Lower lobe of right lung (tissue), 2 donors: ENCODE results near the gene AMELY. TPM values are rescaled to one million over a fixed set of nuclear protein-coding genes. Genes with fewer than 3 reads are reported as not detected.
"Not testable (repeated sequence)": the region's sequence is repeated elsewhere in the genome, so short reads cannot be mapped to it uniquely, and the experiment has no call there.

Experiments used
- ATAC-seq, 2 donors: fragments of 200-7000 bp; cut with Tn5 transposase; one replicate each; pipeline ENCODE4 v1.9.1; 2020 to 2022; ENCODE audit warnings: mild to moderate bottlenecking in 2 of 2, moderate library complexity in 2 of 2
- DNase-seq: peaks from one replicate; pipeline ENCODE4 v3.0.0-alpha.2; 2020
- H3K27ac ChIP-seq: fragments of 200-600 bp; one replicate; pipeline ENCODE4 v1.8.0; 2022
- H3K27me3 ChIP-seq: fragments of 200-600 bp; one replicate; pipeline ENCODE4 v1.8.0; 2022; ENCODE audit warnings: low read depth
- H3K36me3 ChIP-seq: fragments of 200-600 bp; one replicate; pipeline ENCODE4 v1.8.0; 2022; ENCODE audit warnings: mild to moderate bottlenecking
- H3K4me1 ChIP-seq: fragments of 200-600 bp; one replicate; pipeline ENCODE4 v1.8.0; 2022
- H3K4me3 ChIP-seq: fragments of 200-600 bp; one replicate; pipeline ENCODE4 v1.8.0; 2022; ENCODE audit warnings: mild to moderate bottlenecking
- H3K9me3 ChIP-seq: fragments of 200-600 bp; one replicate; pipeline ENCODE4 v1.8.0; 2022
- intact Hi-C: fragments of 100-400 bp; cut with DNase I; formaldehyde crosslinking; loops from one replicate; pipeline ENCODE4 v1.11.0; 2022
- total RNA-seq: library from RNA; stranded (reverse); fragmentation: NEBNext Ultra II Directional; extraction: Animal tissue kit (Norgen Biotek cat#: 25700); gene quantifications from one replicate; pipeline ENCODE4 v1.2.1, GENCODE V29; 2021
- TF ChIP-seq, protein P1 (sequence below): fragments of 200-600 bp; IDR thresholded peaks from one replicate; pipeline ENCODE4 v1.8.0; 2022; ENCODE audit warnings: antibody characterized with exemption, mild to moderate bottlenecking
- donor health status: DM: no; HTN: yes; CAD: no; lungs with severe emphysema.

AMELY gene
- total RNA-seq, 1 donor from 2014 or later: not detected

DNA sequence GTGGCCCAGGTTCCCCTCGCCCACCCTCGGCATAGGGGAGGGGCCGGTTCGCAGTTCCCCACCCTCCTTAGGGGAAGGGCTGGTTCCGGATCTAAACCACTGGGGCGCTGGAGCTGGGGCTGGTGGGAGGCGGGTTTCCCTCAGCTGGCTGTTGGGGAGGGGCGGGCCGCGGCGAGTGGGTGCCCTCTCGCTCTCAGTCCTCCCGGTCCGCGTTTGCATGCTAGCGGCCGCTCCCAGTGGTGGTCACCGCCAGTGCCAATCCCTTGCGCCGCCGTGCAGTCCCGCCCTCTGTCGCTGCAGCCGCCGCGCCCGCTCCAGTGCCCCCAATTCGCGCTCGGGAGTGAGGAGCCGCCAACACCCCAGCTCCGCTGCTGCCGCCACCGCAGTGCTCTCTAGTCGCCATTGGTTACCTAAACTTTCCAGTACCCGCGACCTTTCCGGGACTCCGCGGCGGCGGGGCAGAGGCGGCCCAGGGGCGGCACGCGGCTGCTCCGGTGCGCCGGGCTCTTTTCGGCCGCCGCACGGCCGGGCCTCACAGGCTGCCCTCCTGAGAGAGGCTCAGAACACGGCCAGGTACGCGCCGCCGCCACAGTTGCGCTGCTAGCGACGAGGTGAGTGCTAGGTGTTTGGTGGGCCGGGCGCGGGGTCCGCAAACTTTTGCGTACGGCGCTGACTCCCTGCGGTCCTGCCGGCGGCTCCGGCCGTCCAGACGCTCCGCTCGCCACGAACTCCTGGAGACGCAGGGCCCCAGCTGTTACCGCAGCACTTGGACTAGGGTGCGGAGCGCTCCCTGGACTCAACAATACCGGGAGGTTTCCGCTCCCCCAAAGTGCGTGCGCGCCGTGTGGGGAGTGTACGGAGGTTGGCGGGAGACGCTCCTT lies 940 bp downstream of the AMELY start, which contains the start of gene TBL1Y:
Gene TBL1Y, plus strand, starts transcription at position 326 of the 881 bp plus-strand sequence. CDS start 114,388 bp downstream, outside the sequence.
- peaks cover 8% of the 10 kb centered on the region for H3K27me3 ChIP-seq
- intact Hi-C loops: no loop called here
- H3K4me1 ChIP-seq: peaks cover 4% of the 10 kb centered on the region
- TF ChIP-seq, protein P1, sequence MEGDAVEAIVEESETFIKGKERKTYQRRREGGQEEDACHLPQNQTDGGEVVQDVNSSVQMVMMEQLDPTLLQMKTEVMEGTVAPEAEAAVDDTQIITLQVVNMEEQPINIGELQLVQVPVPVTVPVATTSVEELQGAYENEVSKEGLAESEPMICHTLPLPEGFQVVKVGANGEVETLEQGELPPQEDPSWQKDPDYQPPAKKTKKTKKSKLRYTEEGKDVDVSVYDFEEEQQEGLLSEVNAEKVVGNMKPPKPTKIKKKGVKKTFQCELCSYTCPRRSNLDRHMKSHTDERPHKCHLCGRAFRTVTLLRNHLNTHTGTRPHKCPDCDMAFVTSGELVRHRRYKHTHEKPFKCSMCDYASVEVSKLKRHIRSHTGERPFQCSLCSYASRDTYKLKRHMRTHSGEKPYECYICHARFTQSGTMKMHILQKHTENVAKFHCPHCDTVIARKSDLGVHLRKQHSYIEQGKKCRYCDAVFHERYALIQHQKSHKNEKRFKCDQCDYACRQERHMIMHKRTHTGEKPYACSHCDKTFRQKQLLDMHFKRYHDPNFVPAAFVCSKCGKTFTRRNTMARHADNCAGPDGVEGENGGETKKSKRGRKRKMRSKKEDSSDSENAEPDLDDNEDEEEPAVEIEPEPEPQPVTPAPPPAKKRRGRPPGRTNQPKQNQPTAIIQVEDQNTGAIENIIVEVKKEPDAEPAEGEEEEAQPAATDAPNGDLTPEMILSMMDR: no peak
- ATAC-seq (peak in 1 of 2 donors; percentile 90), DNase-seq (peak; percentile 62)
- no peaks in the 10 kb centered on the region for H3K9me3 ChIP-seq
- H3K36me3 ChIP-seq: no peaks in the 10 kb centered on the region
- H3K4me3 ChIP-seq: peak within 1 kb of the TSS; percentile 48
- no peak within 1 kb of the TSS for H3K27ac ChIP-seq

DNA sequence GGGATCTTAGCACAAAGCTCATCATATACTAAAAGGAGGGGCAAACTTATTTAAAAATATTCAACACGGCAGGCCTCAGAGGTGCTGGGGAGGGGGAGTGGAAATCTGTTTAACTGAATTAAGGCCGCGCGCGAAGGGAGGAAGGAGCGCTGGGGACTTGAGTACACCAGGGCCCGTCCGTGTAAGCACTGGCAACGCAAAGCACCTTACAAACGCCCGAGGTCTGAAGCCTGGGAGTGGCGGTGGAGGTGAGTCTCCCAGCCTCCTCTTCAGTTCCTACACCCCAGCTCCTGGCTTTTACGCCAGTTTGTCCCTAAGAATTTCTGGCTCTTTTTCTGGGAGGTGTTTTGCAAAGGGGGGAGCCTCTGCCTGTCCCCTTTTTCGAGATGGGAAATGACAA lies 1.7 kb downstream of the AMELY start:
- Histone ChIP-seq H3K4me1 (peaks cover 4% of the 10 kb centered on the region), H3K36me3 (no peaks in the 10 kb centered on the region), H3K27ac (no peak overlapping the region), H3K27me3 (peaks cover 8% of the 10 kb centered on the region), H3K9me3 (no peaks in the 10 kb centered on the region), H3K4me3 (peak overlapping the region; percentile 48)
- TF ChIP-seq, protein P1: no peak
- intact Hi-C loops: no loop called here
- DNase-seq (no peak), ATAC-seq (peak in 1 of 2 donors; percentile 62)

DNA sequence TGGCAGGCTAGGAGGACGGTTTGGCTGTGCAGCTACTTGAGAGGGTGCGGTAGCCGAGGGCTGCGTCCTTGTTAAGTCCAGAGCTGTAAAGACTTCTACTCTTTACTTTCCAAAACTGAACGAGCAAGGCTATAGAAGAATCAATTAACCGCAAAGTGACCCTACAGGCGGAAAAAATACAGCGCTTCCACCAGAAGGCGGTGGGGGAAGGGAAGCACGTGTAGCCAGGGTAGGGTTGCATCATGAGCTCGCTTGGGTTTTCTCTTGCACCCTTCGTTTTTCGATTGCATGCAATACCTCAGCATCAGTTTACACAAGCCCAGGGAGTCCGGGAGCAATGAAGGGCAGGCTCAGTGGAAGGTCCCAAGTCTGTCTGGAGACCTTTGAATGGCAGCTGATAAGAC lies 2.4 kb downstream of the AMELY start:
- TF ChIP-seq, protein P1: no peak
- H3K36me3 ChIP-seq: no peaks in the 10 kb centered on the region
- DNase-seq (no peak), ATAC-seq (no peak)
- H3K9me3 ChIP-seq: no peaks in the 10 kb centered on the region
- H3K27me3 ChIP-seq: peaks cover 8% of the 10 kb centered on the region
- intact Hi-C loops: no loop called here
- no peak overlapping the region for H3K4me3 ChIP-seq
- H3K27ac ChIP-seq: no peak overlapping the region
- peaks cover 4% of the 10 kb centered on the region for H3K4me1 ChIP-seq

DNA sequence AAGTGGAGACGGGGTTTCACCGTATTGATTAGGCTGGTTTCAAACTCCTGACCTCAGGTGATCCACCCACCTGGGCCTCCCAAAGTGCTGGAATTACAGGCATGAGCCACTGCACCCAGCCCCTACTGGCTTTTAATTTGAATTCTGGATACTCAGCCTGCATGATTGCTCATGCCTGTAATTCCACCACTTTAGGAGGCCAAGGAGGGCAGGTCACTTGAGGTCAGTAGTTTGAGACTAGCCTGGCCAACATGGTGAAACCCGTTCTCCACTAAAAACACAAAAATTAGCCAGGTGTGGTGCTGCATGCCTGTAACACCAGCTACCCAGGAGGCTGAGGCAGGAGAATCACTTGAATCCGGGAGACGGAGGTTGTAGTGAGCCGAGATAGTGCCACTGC lies 3.5 kb downstream of the AMELY start:
- H3K27ac ChIP-seq, H3K9me3 ChIP-seq, H3K4me1 ChIP-seq, H3K4me3 ChIP-seq, H3K36me3 ChIP-seq, H3K27me3 ChIP-seq, ATAC-seq, DNase-seq, intact Hi-C loops: not testable (repeated sequence)

DNA sequence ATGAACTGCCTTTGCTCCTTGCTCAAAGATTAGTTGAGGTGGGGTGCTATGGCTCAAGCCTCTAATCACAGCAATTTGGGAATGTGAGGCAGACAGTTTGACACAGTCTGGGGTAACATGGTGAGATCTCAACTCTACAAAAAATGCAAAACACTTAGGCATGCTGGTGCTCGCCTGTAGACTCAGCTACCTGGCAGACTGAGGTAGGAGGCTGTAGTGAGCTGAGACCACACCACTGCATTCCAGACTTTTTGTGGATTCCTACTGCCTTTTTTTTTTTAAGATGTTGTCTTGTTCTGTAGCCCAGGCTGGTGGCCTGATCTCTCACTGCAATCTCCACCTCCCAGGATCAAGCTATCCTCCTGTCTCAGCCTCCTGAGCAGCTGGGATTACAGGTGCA lies 4.0 kb downstream of the AMELY start:
- Histone ChIP-seq H3K4me3 (no peak overlapping the region), H3K27ac (no peak overlapping the region), H3K36me3 (no peaks in the 10 kb centered on the region), H3K4me1 (peaks cover 4% of the 10 kb centered on the region), H3K27me3 (peaks cover 8% of the 10 kb centered on the region), H3K9me3 (no peaks in the 10 kb centered on the region)
- TF ChIP-seq, protein P1: no peak
- ATAC-seq: no peak
- intact Hi-C loops: no loop called here
- DNase-seq: no peak

DNA sequence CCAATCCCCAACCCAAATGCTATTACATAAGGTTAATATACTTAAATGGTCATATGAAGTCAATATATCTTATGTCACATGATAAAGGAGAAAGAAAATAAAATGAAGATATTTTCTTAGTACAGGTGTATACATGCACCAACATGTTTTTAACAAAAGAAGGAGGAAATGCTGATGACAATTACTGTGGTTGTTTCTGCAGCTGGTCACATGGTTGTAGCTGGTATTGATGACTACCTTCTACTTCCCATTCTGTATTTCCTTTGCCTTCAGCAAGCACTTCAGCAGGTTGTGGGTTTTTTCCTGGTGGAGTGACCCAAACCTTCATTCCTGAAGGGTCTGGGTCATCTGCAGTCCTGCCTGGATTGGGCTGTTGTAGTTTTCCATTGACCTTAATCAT lies 9.4 kb downstream of the AMELY start:
- H3K4me3 ChIP-seq, H3K36me3 ChIP-seq, H3K27me3 ChIP-seq, ATAC-seq, DNase-seq, H3K4me1 ChIP-seq, H3K9me3 ChIP-seq, intact Hi-C loops, H3K27ac ChIP-seq: not testable (repeated sequence)
